DOHH2 (cell line): ENCODE data around the gene NMD3.

ENCODE experiments used
- CTCF ChIP-seq: fragments of 200-600 bp; sonication (generic); IDR thresholded peaks from one replicate; pipeline ENCODE4 v1.5.1; 2014; ENCODE audit warnings: antibody characterized with exemption, mild to moderate bottlenecking, low read depth, low read length; ENCODE audit not compliant: poor library complexity, severe bottlenecking
- EZH2phosphoT487 ChIP-seq: fragments of 200-600 bp; sonication (generic); IDR thresholded peaks from 2 replicates; pipeline ENCODE4 v1.6.1; 2017; ENCODE audit warnings: borderline replicate concordance, mild to moderate bottlenecking, antibody characterized with exemption, low read length, moderate library complexity, mixed read lengths

- TF ChIP-seq CTCF (no peak), EZH2phosphoT487 (no peak)
Measured at GRCh38 chr3:161293381-161293780, 72.3 kb downstream of the NMD3 start.
